IPS DF 6.9 (cell line): ENCODE data around the gene CDK17.
"Not testable (repeated sequence)": the region's sequence is repeated elsewhere in the genome, so short reads cannot be mapped to it uniquely, and the experiment has no call there.

Source experiments
- DNase-seq: peaks from one replicate; pipeline ENCODE4 v3.0.0-alpha.2; 2013; ENCODE audit warnings: low read depth, low spot score
- H3K27ac ChIP-seq: one replicate; pipeline ENCODE4 v1.5.1; 2013; ENCODE audit warnings: low read length, control low read depth
- H3K27me3 ChIP-seq: 2 replicates; pipeline ENCODE4 v1.6.1; 2013; ENCODE audit warnings: mild to moderate bottlenecking, low read length; ENCODE audit not compliant: control insufficient read depth, insufficient read depth
- H3K36me3 ChIP-seq: 2 replicates; pipeline ENCODE4 v1.6.1; 2013; ENCODE audit warnings: low read length; ENCODE audit not compliant: control insufficient read depth, insufficient read depth
- H3K4me1 ChIP-seq: 2 replicates; pipeline ENCODE4 v1.6.1; 2013; ENCODE audit warnings: low read length; ENCODE audit not compliant: control insufficient read depth, insufficient read depth
- H3K4me3 ChIP-seq: 2 replicates; pipeline ENCODE4 v1.5.1; 2013; ENCODE audit warnings: mild to moderate bottlenecking, low read length
- H3K9me3 ChIP-seq: 2 replicates; pipeline ENCODE4 v1.6.1; 2013; ENCODE audit warnings: low read length, inconsistent platforms; ENCODE audit not compliant: control insufficient read depth, insufficient read depth
- WGBS: extraction: QIAGEN DNeasy Blood & Tissue Kit; methylation state at CpG from one replicate; pipeline ENCODE4 v1.1.7; 2013; ENCODE audit warnings: mixed read lengths, missing lambda C conversion rate; ENCODE audit not compliant: insufficient read length, insufficient coverage; 5-methylcytosine and 5-hydroxymethylcytosine counted together

Gene CDK17

GRCh38 chr12:96434107-96434506 lies 33.9 kb upstream of the CDK17 start:
- Histone ChIP-seq H3K4me3 (no peak overlapping the region), H3K27me3 (no peaks in the 10 kb centered on the region), H3K36me3 (no peaks in the 10 kb centered on the region), H3K27ac (no peak overlapping the region), H3K4me1 (no peaks in the 10 kb centered on the region), H3K9me3 (no peaks in the 10 kb centered on the region)
- DNase-seq = no peak
- no CpG with 5 or more reads among the region's 6 CpGs for WGBS

- H3K27ac ChIP-seq, H3K4me1 ChIP-seq, H3K36me3 ChIP-seq, DNase-seq, H3K27me3 ChIP-seq, H3K4me3 ChIP-seq, H3K9me3 ChIP-seq: not testable (repeated sequence)
- WGBS = no CpG with 5 or more reads among the region's 4 CpGs
These were observed 32.5 kb upstream of the CDK17 start for GRCh38 chr12:96432496-96433321.

- Histone ChIP-seq H3K36me3 (no peaks in the 10 kb centered on the region), H3K4me3 (no peak overlapping the region), H3K27me3 (no peaks in the 10 kb centered on the region), H3K9me3 (no peaks in the 10 kb centered on the region), H3K4me1 (0 out of 2 replicates have a peak, but pooled peaks cover 2% of the 10 kb centered on the region), H3K27ac (no peak overlapping the region)
- no peak for DNase-seq
- WGBS = no CpG with 5 or more reads among the region's 6 CpGs
These were observed 30.8 kb upstream of the CDK17 start for GRCh38 chr12:96431067-96431466.

- 91% methylated on average over 1 of the region's 6 CpGs for WGBS
- no peaks in the 10 kb centered on the region for H3K9me3 ChIP-seq
- H3K4me3 ChIP-seq = no peak overlapping the region
- no peaks in the 10 kb centered on the region for H3K27me3 ChIP-seq
- no peak for DNase-seq
- 0 out of 2 replicates have a peak, but pooled peaks cover 2% of the 10 kb centered on the region for H3K4me1 ChIP-seq
- no peaks in the 10 kb centered on the region for H3K36me3 ChIP-seq
- H3K27ac ChIP-seq = no peak overlapping the region
These were observed 27.1 kb upstream of the CDK17 start for GRCh38 chr12:96427269-96427729.

- Histone ChIP-seq H3K4me3 (no peak overlapping the region), H3K4me1 (0 out of 2 replicates have a peak, but pooled peaks cover 2% of the 10 kb centered on the region), H3K9me3 (no peaks in the 10 kb centered on the region), H3K36me3 (no peaks in the 10 kb centered on the region), H3K27me3 (no peaks in the 10 kb centered on the region), H3K27ac (no peak overlapping the region)
- DNase-seq = no peak
- WGBS = no CpG with 5 or more reads among the region's 3 CpGs
These were observed 25.7 kb upstream of the CDK17 start for GRCh38 chr12:96425951-96426350.

GRCh38 chr12:96425321-96425720 lies 25.1 kb upstream of the CDK17 start:
- Histone ChIP-seq H3K4me1 (0 out of 2 replicates have a peak, but pooled peaks cover 2% of the 10 kb centered on the region), H3K9me3 (no peaks in the 10 kb centered on the region), H3K27ac (no peak overlapping the region), H3K27me3 (no peaks in the 10 kb centered on the region), H3K36me3 (no peaks in the 10 kb centered on the region), H3K4me3 (no peak overlapping the region)
- DNase-seq = no peak
- WGBS = no CpG with 5 or more reads among the region's 3 CpGs

- no CpG with 5 or more reads among the region's 3 CpGs for WGBS
- H3K27ac ChIP-seq = no peak overlapping the region
These were observed 24.4 kb upstream of the CDK17 start for GRCh38 chr12:96424601-96425000.

GRCh38 chr12:96422192-96422591 lies 22.0 kb upstream of the CDK17 start:
- Histone ChIP-seq H3K4me1 (0 out of 2 replicates have a peak, but pooled peaks cover under 1% of the 10 kb centered on the region), H3K4me3 (no peak overlapping the region), H3K27me3 (no peaks in the 10 kb centered on the region), H3K9me3 (no peaks in the 10 kb centered on the region), H3K36me3 (no peaks in the 10 kb centered on the region), H3K27ac (no peak overlapping the region)
- no CpG with 5 or more reads among the region's 2 CpGs for WGBS
- DNase-seq = no peak

More at GRCh38 chr12:96424601-96425000, 24.4 kb upstream of the CDK17 start:
- Histone ChIP-seq H3K4me3 (no peak overlapping the region), H3K9me3 (no peaks in the 10 kb centered on the region), H3K27me3 (no peaks in the 10 kb centered on the region), H3K4me1 (0 out of 2 replicates have a peak, but pooled peaks cover 2% of the 10 kb centered on the region), H3K36me3 (no peaks in the 10 kb centered on the region)
- no peak for DNase-seq

GRCh38 chr12:96421014-96421413 lies 20.8 kb upstream of the CDK17 start:
- no CpG with 5 or more reads among the region's 6 CpGs for WGBS
- no peak overlapping the region for H3K27ac ChIP-seq
- no peaks in the 10 kb centered on the region for H3K4me1 ChIP-seq
- H3K9me3 ChIP-seq = no peaks in the 10 kb centered on the region
- H3K36me3 ChIP-seq = no peaks in the 10 kb centered on the region
- DNase-seq = no peak
- H3K4me3 ChIP-seq = no peak overlapping the region
- H3K27me3 ChIP-seq = no peaks in the 10 kb centered on the region

- no CpG with 5 or more reads among the region's 7 CpGs for WGBS
- no peaks in the 10 kb centered on the region for H3K36me3 ChIP-seq
- no peaks in the 10 kb centered on the region for H3K4me1 ChIP-seq
- no peaks in the 10 kb centered on the region for H3K9me3 ChIP-seq
- no peak overlapping the region for H3K4me3 ChIP-seq
- H3K27ac ChIP-seq = no peak overlapping the region
- H3K27me3 ChIP-seq = no peaks in the 10 kb centered on the region
- DNase-seq = no peak
These were observed 20.1 kb upstream of the CDK17 start for GRCh38 chr12:96420277-96420835.
